Mesendoderm (in vitro differentiated cells): ENCODE measurements around the gene ZNRF2.

Experiments
- DNase-seq: peaks from one replicate; pipeline ENCODE4 v3.0.0; 2013
- H2AK5ac ChIP-seq: 2 replicates; pipeline ENCODE4 v1.6.1; 2013; ENCODE audit warnings: low read length, inconsistent platforms
- H2BK120ac ChIP-seq: 2 replicates; pipeline ENCODE4 v1.6.1; 2013; ENCODE audit warnings: low read depth, mild to moderate bottlenecking, low read length, moderate library complexity, mixed read lengths
- H2BK15ac ChIP-seq: replicated peaks from 2 replicates; pipeline ENCODE4 v1.6.1; 2013; ENCODE audit warnings: low read depth, mild to moderate bottlenecking, moderate library complexity
- H2BK5ac ChIP-seq: 2 replicates; pipeline ENCODE4 v1.6.1; 2013; ENCODE audit warnings: low read length, inconsistent platforms
- H3K18ac ChIP-seq: 2 replicates; pipeline ENCODE4 v1.6.1; 2013; ENCODE audit warnings: mild to moderate bottlenecking, low read length, mixed read lengths
- H3K23ac ChIP-seq: one replicate; pipeline ENCODE4 v1.6.1; 2013; ENCODE audit warnings: low read length
- H3K27ac ChIP-seq: 2 replicates; pipeline ENCODE4 v1.5.1; 2013; ENCODE audit warnings: low read depth, mild to moderate bottlenecking, inconsistent platforms, low read length, moderate library complexity
- H3K27me3 ChIP-seq: 2 replicates; pipeline ENCODE4 v1.6.1; 2013; ENCODE audit warnings: low read length, control low read depth, mild to moderate bottlenecking, inconsistent platforms; ENCODE audit not compliant: insufficient read depth, poor library complexity
- H3K36me3 ChIP-seq: 2 replicates; pipeline ENCODE4 v1.6.1; 2013; ENCODE audit warnings: low read length, inconsistent platforms; ENCODE audit not compliant: control insufficient read depth, insufficient read depth
- H3K4ac ChIP-seq: one replicate; pipeline ENCODE4 v1.6.1; 2013; ENCODE audit warnings: low read depth, mild to moderate bottlenecking, low read length, moderate library complexity
- H3K4me1 ChIP-seq: 2 replicates; pipeline ENCODE4 v1.6.1; 2013; ENCODE audit warnings: low read depth, low read length, inconsistent platforms; ENCODE audit not compliant: control insufficient read depth
- H3K4me2 ChIP-seq: 2 replicates; pipeline ENCODE4 v1.6.1; 2013; ENCODE audit warnings: low read length
- H3K4me3 ChIP-seq: 2 replicates; pipeline ENCODE4 v1.5.1; 2013; ENCODE audit warnings: mild to moderate bottlenecking, low read length
- H3K56ac ChIP-seq: one replicate; pipeline ENCODE4 v1.6.1; 2013; ENCODE audit warnings: low read length
- H3K79me1 ChIP-seq: 2 replicates; pipeline ENCODE4 v1.6.1; 2013; ENCODE audit warnings: low read length, inconsistent platforms
- H3K79me2 ChIP-seq: 2 replicates; pipeline ENCODE4 v1.6.1; 2013; ENCODE audit warnings: mild to moderate bottlenecking, low read length; ENCODE audit not compliant: control insufficient read depth, insufficient read depth
- H3K9ac ChIP-seq: 2 replicates; pipeline ENCODE4 v1.6.1; 2013; ENCODE audit warnings: low read length, inconsistent platforms
- H4K5ac ChIP-seq: one replicate; pipeline ENCODE4 v1.6.1; 2013; ENCODE audit warnings: low read length
- H4K8ac ChIP-seq: one replicate; pipeline ENCODE4 v1.6.1; 2013; ENCODE audit warnings: low read depth, mild to moderate bottlenecking, control low read depth, low read length, moderate library complexity
- WGBS: extraction: QIAGEN DNeasy Blood & Tissue Kit; methylation state at CpG from one replicate; pipeline ENCODE4 v1.1.7; 2013; ENCODE audit warnings: low lambda C conversion rate, missing lambda C conversion rate; ENCODE audit not compliant: insufficient coverage; ENCODE audit errors: extremely low coverage; 5-methylcytosine and 5-hydroxymethylcytosine counted together

The ZNRF2 gene

GRCh38 chr7:30278849-30279652, 5.3 kb upstream of the ZNRF2 start:
- Histone ChIP-seq H3K27ac (no peak overlapping the region), H4K5ac (no peak overlapping the region), H3K4me1 (no peaks in the 10 kb centered on the region), H3K9ac (no peak overlapping the region), H3K79me2 (no peaks in the 10 kb centered on the region), H3K23ac (no peak overlapping the region), H3K4me2 (no peak overlapping the region), H2BK15ac (no peak overlapping the region), H2AK5ac (no peak overlapping the region), H3K56ac (no peak overlapping the region), H4K8ac (no peak overlapping the region), H3K36me3 (no peaks in the 10 kb centered on the region), H3K27me3 (no peaks in the 10 kb centered on the region), H3K18ac (no peak overlapping the region), H3K4ac (no peak overlapping the region), H2BK5ac (no peak overlapping the region), H3K4me3 (no peak overlapping the region), H3K79me1 (no peaks in the 10 kb centered on the region), H2BK120ac (no peak overlapping the region)
- no CpG with 5 or more reads among the region's 8 CpGs for WGBS
- DNase-seq, result no peak

DNA sequence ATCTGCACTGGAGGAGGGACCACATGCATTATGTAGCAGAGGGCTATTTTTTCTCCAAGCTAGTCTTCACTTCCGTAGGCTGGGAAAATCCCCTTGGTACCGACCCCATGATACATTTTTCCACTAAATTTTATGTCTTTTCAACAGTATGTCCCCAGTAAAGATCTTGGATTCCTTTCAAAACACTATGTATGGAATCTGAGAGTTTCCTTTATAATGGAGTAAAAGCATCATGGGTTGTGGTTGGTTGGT, 4.8 kb upstream of the ZNRF2 start:
- Histone ChIP-seq H3K18ac (no peak overlapping the region), H4K8ac (no peak overlapping the region), H3K23ac (no peak overlapping the region), H3K4me2 (no peak overlapping the region), H3K27me3 (no peaks in the 10 kb centered on the region), H3K9ac (no peak overlapping the region), H3K4me1 (no peaks in the 10 kb centered on the region), H2BK120ac (no peak overlapping the region), H4K5ac (no peak overlapping the region), H3K27ac (no peak overlapping the region), H3K4ac (no peak overlapping the region), H2AK5ac (no peak overlapping the region), H3K4me3 (no peak overlapping the region), H2BK15ac (no peak overlapping the region), H3K36me3 (no peaks in the 10 kb centered on the region), H3K79me2 (no peaks in the 10 kb centered on the region), H2BK5ac (no peak overlapping the region), H3K56ac (no peak overlapping the region), H3K79me1 (no peaks in the 10 kb centered on the region)
- no peak for DNase-seq
- no CpG with 5 or more reads among the region's 2 CpGs for WGBS

GRCh38 chr7:30280631-30281030, 3.8 kb upstream of the ZNRF2 start:
- Histone ChIP-seq H3K9ac (no peak overlapping the region), H3K4ac (no peak overlapping the region), H4K8ac (no peak overlapping the region), H3K36me3 (no peaks in the 10 kb centered on the region), H3K4me3 (no peak overlapping the region), H3K18ac (no peak overlapping the region), H2BK15ac (no peak overlapping the region), H3K4me1 (no peaks in the 10 kb centered on the region), H3K27ac (no peak overlapping the region), H3K4me2 (no peak overlapping the region), H3K79me1 (no peaks in the 10 kb centered on the region), H2AK5ac (no peak overlapping the region), H4K5ac (no peak overlapping the region), H3K27me3 (no peaks in the 10 kb centered on the region), H2BK5ac (no peak overlapping the region), H3K56ac (no peak overlapping the region), H3K23ac (no peak overlapping the region), H3K79me2 (no peaks in the 10 kb centered on the region), H2BK120ac (no peak overlapping the region)
- no peak for DNase-seq
- WGBS, result no CpG with 5 or more reads among the region's 1 CpG

GRCh38 chr7:30281263-30281662, 3.1 kb upstream of the ZNRF2 start:
- Histone ChIP-seq H3K18ac (no peak overlapping the region), H3K4ac (no peak overlapping the region), H4K8ac (no peak overlapping the region), H3K79me1 (no peaks in the 10 kb centered on the region), H2BK5ac (no peak overlapping the region), H3K56ac (no peak overlapping the region), H3K36me3 (no peaks in the 10 kb centered on the region), H3K4me2 (no peak overlapping the region), H4K5ac (no peak overlapping the region), H2AK5ac (no peak overlapping the region), H3K4me1 (no peaks in the 10 kb centered on the region), H2BK15ac (no peak overlapping the region), H3K27ac (no peak overlapping the region), H3K27me3 (no peaks in the 10 kb centered on the region), H2BK120ac (no peak overlapping the region), H3K4me3 (no peak overlapping the region), H3K23ac (no peak overlapping the region), H3K79me2 (no peaks in the 10 kb centered on the region), H3K9ac (no peak overlapping the region)
- no CpG with 5 or more reads among the region's 1 CpG for WGBS
- peak; percentile 31 for DNase-seq

- Histone ChIP-seq H3K4me3 (no peak overlapping the region), H2BK5ac (no peak overlapping the region), H3K4me1 (no peaks in the 10 kb centered on the region), H3K79me1 (no peaks in the 10 kb centered on the region), H3K18ac (no peak overlapping the region), H3K36me3 (no peaks in the 10 kb centered on the region), H3K79me2 (no peaks in the 10 kb centered on the region), H3K27me3 (no peaks in the 10 kb centered on the region), H3K27ac (no peak overlapping the region), H3K4me2 (no peak overlapping the region), H4K8ac (no peak overlapping the region), H3K56ac (no peak overlapping the region), H2BK120ac (no peak overlapping the region), H2AK5ac (no peak overlapping the region), H3K9ac (no peak overlapping the region), H2BK15ac (no peak overlapping the region), H4K5ac (no peak overlapping the region), H3K23ac (no peak overlapping the region), H3K4ac (no peak overlapping the region)
- WGBS, result no CpG with 5 or more reads among the region's 2 CpGs
- no peak for DNase-seq
Measured at GRCh38 chr7:30281791-30282190, 2.6 kb upstream of the ZNRF2 start.

- no peaks in the 10 kb centered on the region for H3K27me3 ChIP-seq
- no peak for DNase-seq
- no peak overlapping the region for H3K4me2 ChIP-seq
- no peak overlapping the region for H3K56ac ChIP-seq
- H3K4me1 ChIP-seq, result no peaks in the 10 kb centered on the region
- no peak overlapping the region for H3K18ac ChIP-seq
- H3K79me2 ChIP-seq, result no peaks in the 10 kb centered on the region
- H3K36me3 ChIP-seq, result no peaks in the 10 kb centered on the region
- no peak overlapping the region for H3K9ac ChIP-seq
- no peak overlapping the region for H3K27ac ChIP-seq
- no peaks in the 10 kb centered on the region for H3K79me1 ChIP-seq
- no peak overlapping the region for H3K23ac ChIP-seq
- H3K4ac ChIP-seq, result no peak overlapping the region
- H3K4me3 ChIP-seq, result no peak overlapping the region
- WGBS, result no CpG with 5 or more reads among the region's 3 CpGs
- no peak overlapping the region for H2AK5ac ChIP-seq
- H4K8ac ChIP-seq, result no peak overlapping the region
- no peak overlapping the region for H2BK120ac ChIP-seq
- no peak overlapping the region for H2BK15ac ChIP-seq
- H4K5ac ChIP-seq, result no peak overlapping the region
- no peak overlapping the region for H2BK5ac ChIP-seq
Measured at GRCh38 chr7:30282735-30283134, 1.7 kb upstream of the ZNRF2 start.
